Muscle of leg (tissue), 11 donors: Measurements from ENCODE around the gene PHTF1. TPM values are rescaled to one million over a fixed set of nuclear protein-coding genes. Genes with fewer than 3 reads are reported as not detected.

Experiments
- DNase-seq: peaks from one replicate; pipeline ENCODE4 v3.0.0; 2013
- H3K27ac ChIP-seq: one replicate; pipeline ENCODE4 v1.5.1; 2013; ENCODE audit warnings: mild to moderate bottlenecking, low read length, control low read depth
- H3K27me3 ChIP-seq: one replicate; pipeline ENCODE4 v1.6.1; 2013; ENCODE audit warnings: low read length; ENCODE audit not compliant: control insufficient read depth, insufficient read depth
- H3K36me3 ChIP-seq: one replicate; pipeline ENCODE4 v1.6.1; 2013; ENCODE audit warnings: low read length; ENCODE audit not compliant: control insufficient read depth, insufficient read depth
- H3K4me1 ChIP-seq: one replicate; pipeline ENCODE4 v1.6.1; 2013; ENCODE audit warnings: low read length; ENCODE audit not compliant: control insufficient read depth, insufficient read depth
- H3K4me3 ChIP-seq: one replicate; pipeline ENCODE4 v1.5.1; 2013; ENCODE audit warnings: low read length, control low read depth
- H3K9me3 ChIP-seq: replicated peaks from 2 replicates; pipeline ENCODE4 v1.6.1; 2013; ENCODE audit warnings: low read depth, low read length; ENCODE audit not compliant: control insufficient read depth
- WGBS: methylation state at CpG from one replicate; pipeline ENCODE4 v1.1.5; 2013; ENCODE audit warnings: missing lambda C conversion rate; ENCODE audit not compliant: insufficient coverage; 5-methylcytosine and 5-hydroxymethylcytosine counted together
- polyA plus RNA-seq, 8 donors: library from polyadenylated mRNA; unstranded; fragments of 120-200 nt; gene quantifications; one replicate each; pipeline versions ENCODE4 v1.2.1 to v1.2.3, GENCODE V29; 2013; ENCODE audit warnings: inconsistent platforms in 1 of 8, low replicate concordance in 1 of 8; ENCODE audit not compliant: insufficient read length in 8 of 8, insufficient read depth in 1 of 8
- total RNA-seq: library from RNA; stranded (reverse); fragments of 120-200 nt; gene quantifications from one replicate; pipeline ENCODE4 v1.2.4, GENCODE V29; 2013

The PHTF1 gene
- total and polyA plus RNA-seq, 9 donors: 10.1 to 15.9 (median 11.4) TPM

GRCh38 chr1:113659556-113659955 lies 99.7 kb downstream of the PHTF1 start:
- 65% methylated on average over 3 of the region's 4 CpGs for WGBS
- H3K27ac ChIP-seq: no peak overlapping the region
- H3K4me1 ChIP-seq: no peaks in the 10 kb centered on the region
- no peaks in the 10 kb centered on the region for H3K27me3 ChIP-seq
- no peak for DNase-seq
- no peak overlapping the region for H3K4me3 ChIP-seq
- H3K9me3 ChIP-seq: no peaks in the 10 kb centered on the region
- peaks cover 3% of the 10 kb centered on the region for H3K36me3 ChIP-seq

GRCh38 chr1:113659035-113659434 lies 100.3 kb downstream of the PHTF1 start:
- peaks cover 3% of the 10 kb centered on the region for H3K36me3 ChIP-seq
- no peak overlapping the region for H3K4me3 ChIP-seq
- no peaks in the 10 kb centered on the region for H3K9me3 ChIP-seq
- no peak for DNase-seq
- WGBS: 94% methylated on average over 6 of the region's 9 CpGs
- no peak overlapping the region for H3K27ac ChIP-seq
- no peaks in the 10 kb centered on the region for H3K27me3 ChIP-seq
- no peaks in the 10 kb centered on the region for H3K4me1 ChIP-seq

- Histone ChIP-seq H3K9me3 (no peaks in the 10 kb centered on the region), H3K4me3 (no peak overlapping the region), H3K27ac (no peak overlapping the region), H3K36me3 (peaks cover 5% of the 10 kb centered on the region), H3K27me3 (no peaks in the 10 kb centered on the region), H3K4me1 (no peaks in the 10 kb centered on the region)
- no peak for DNase-seq
- no CpG with 5 or more reads among the region's 3 CpGs for WGBS
These were observed 101.7 kb downstream of the PHTF1 start for GRCh38 chr1:113657556-113658063.

GRCh38 chr1:113657126-113657525 lies 102.2 kb downstream of the PHTF1 start:
- WGBS: 50% methylated on average over 1 of the region's 3 CpGs
- H3K4me1 ChIP-seq: no peaks in the 10 kb centered on the region
- H3K9me3 ChIP-seq: no peaks in the 10 kb centered on the region
- H3K27ac ChIP-seq: no peak overlapping the region
- DNase-seq: no peak
- H3K27me3 ChIP-seq: no peaks in the 10 kb centered on the region
- no peak overlapping the region for H3K4me3 ChIP-seq
- peaks cover 5% of the 10 kb centered on the region for H3K36me3 ChIP-seq

- H3K9me3 ChIP-seq: no peaks in the 10 kb centered on the region
- H3K27ac ChIP-seq: no peak overlapping the region
- no CpG with 5 or more reads among the region's 2 CpGs for WGBS
- no peak overlapping the region for H3K4me3 ChIP-seq
- H3K27me3 ChIP-seq: no peaks in the 10 kb centered on the region
- H3K4me1 ChIP-seq: no peaks in the 10 kb centered on the region
- DNase-seq: peak; percentile 9
- H3K36me3 ChIP-seq: peaks cover 7% of the 10 kb centered on the region
These were observed 104.4 kb downstream of the PHTF1 start for GRCh38 chr1:113654883-113655282.

GRCh38 chr1:113653741-113654140 lies 105.5 kb downstream of the PHTF1 start:
- no peaks in the 10 kb centered on the region for H3K27me3 ChIP-seq
- no peaks in the 10 kb centered on the region for H3K9me3 ChIP-seq
- no peak overlapping the region for H3K4me3 ChIP-seq
- H3K36me3 ChIP-seq: peaks cover 4% of the 10 kb centered on the region
- no peak overlapping the region for H3K27ac ChIP-seq
- WGBS: 90% methylated on average over 4 of the region's 5 CpGs
- H3K4me1 ChIP-seq: no peaks in the 10 kb centered on the region
- DNase-seq: no peak

GRCh38 chr1:113652771-113653170 lies 106.5 kb downstream of the PHTF1 start:
- no peak overlapping the region for H3K27ac ChIP-seq
- H3K9me3 ChIP-seq: no peaks in the 10 kb centered on the region

GRCh38 chr1:113648478-113648877 lies 110.8 kb downstream of the PHTF1 start:
- no peak overlapping the region for H3K4me3 ChIP-seq
- peaks cover 3% of the 10 kb centered on the region for H3K36me3 ChIP-seq
- DNase-seq: no peak
- no peaks in the 10 kb centered on the region for H3K27me3 ChIP-seq
- no peaks in the 10 kb centered on the region for H3K4me1 ChIP-seq
- H3K27ac ChIP-seq: no peak overlapping the region
- H3K9me3 ChIP-seq: no peaks in the 10 kb centered on the region

More at GRCh38 chr1:113652771-113653170, 106.5 kb downstream of the PHTF1 start:
- no peak overlapping the region for H3K4me3 ChIP-seq
- DNase-seq: no peak
- no peaks in the 10 kb centered on the region for H3K27me3 ChIP-seq
- H3K36me3 ChIP-seq: peaks cover 4% of the 10 kb centered on the region
- H3K4me1 ChIP-seq: no peaks in the 10 kb centered on the region

GRCh38 chr1:113647164-113647563 lies 112.1 kb downstream of the PHTF1 start:
- Histone ChIP-seq H3K9me3 (no peaks in the 10 kb centered on the region), H3K4me3 (no peak overlapping the region), H3K27ac (no peak overlapping the region), H3K36me3 (peaks cover 3% of the 10 kb centered on the region), H3K27me3 (no peaks in the 10 kb centered on the region), H3K4me1 (no peaks in the 10 kb centered on the region)
- WGBS: no CpG with 5 or more reads among the region's 1 CpG
- DNase-seq: no peak
